Measurements from ENCODE around the gene STK32B.

DNA sequence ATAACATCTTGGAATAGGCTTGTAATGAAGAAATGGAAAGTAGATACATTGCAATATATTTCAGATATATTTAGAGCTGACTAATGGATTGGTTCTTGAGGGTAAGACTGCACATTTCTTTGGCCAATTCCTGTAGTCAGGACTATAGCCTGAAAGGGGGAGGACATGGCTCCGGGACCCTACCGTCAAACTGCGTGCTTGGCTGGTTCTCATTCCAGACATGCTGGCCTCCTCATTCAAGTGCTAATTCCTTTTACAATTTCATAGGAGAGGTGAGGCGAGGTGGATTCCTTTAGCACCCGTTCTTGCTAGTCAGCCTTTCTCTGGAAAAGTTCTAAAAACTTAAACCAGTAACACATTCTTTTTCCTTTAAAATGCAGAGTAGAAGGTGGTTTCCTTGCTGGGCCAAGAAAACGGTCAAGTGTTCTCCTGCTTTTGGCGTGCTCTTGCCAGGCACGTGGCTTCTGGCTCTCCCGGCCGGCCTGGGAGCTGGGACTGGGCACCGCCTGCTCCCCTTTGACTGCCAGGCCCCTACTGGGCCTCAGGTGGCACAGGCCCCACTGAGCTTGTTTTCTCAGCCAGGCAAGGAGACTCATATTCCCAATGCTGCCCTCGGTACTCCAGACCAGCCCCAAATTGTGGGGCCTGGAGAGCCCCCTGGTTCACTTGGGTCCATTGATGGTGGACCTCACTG lies 167.2 kb downstream of the STK32B start:
- no peak for TF ChIP-seq CTCF (IDR thresholded peaks at IDR 0.05)
- TF ChIP-seq ZFX (IDR thresholded peaks at IDR 0.05; ENCODE audit: borderline replicate concordance) = no peak

Data from 22Rv1 (cell line).